H1 (cell line): Measurements from ENCODE around the gene FBXL15.

Experiments
- CTCF ChIP-seq, 3 experiments: IDR thresholded peaks; 1 replicate in 2 of 3; 2 replicates in 1 of 3; pipeline versions ENCODE4 v1.5.1 to v1.6.1; 2011; ENCODE audit warnings: low read length in 3 of 3, mild to moderate bottlenecking in 3 of 3, inconsistent platforms in 2 of 3, low read depth in 1 of 3, moderate library complexity in 1 of 3; ENCODE audit not compliant: insufficient read depth in 1 of 3; ENCODE audit errors: control extremely low read depth in 1 of 3
- E2F6 ChIP-seq: IDR thresholded peaks from 2 replicates; pipeline ENCODE4 v1.6.1; 2012; ENCODE audit warnings: inconsistent platforms
- POLR2A ChIP-seq, 2 experiments: IDR thresholded peaks; 1 replicate in 1 of 2; 2 replicates in 1 of 2; pipeline ENCODE4 v1.6.1; 2011; ENCODE audit warnings: low read depth in 2 of 2, low read length in 2 of 2, mild to moderate bottlenecking in 2 of 2; ENCODE audit errors: control extremely low read depth in 1 of 2

- TF ChIP-seq CTCF (IDR thresholded peaks at IDR 0.05; ENCODE audit: control extremely low read depth in 1 of 3, insufficient read depth in 1 of 3, low read depth in 1 of 3, low read length in 3 of 3) (no peak), POLR2A (IDR thresholded peaks at IDR 0.05; ENCODE audit: control extremely low read depth in 1 of 2, low read depth in 2 of 2, low read length in 2 of 2) (no peak), E2F6 (no peak)
Observed at GRCh38 chr10:102462512-102463054, 41.9 kb downstream of the FBXL15 start.
